Measurements from ENCODE around the gene FGGY.

GRCh38 chr1:59685101-59685500 lies 388.2 kb downstream of the FGGY start:
- TF ChIP-seq CTCF (IDR thresholded peaks at IDR 0.05) = no peak
- no peak for TF ChIP-seq POLR2A (IDR thresholded peaks at IDR 0.05)

All from uterus (tissue), 2 donors.